Measurements from ENCODE around the gene TEX264.

TEX264 gene

GRCh38 chr3:51657234-51657633 is 13.8 kb upstream of the TEX264 start:
- no peak for TF ChIP-seq POLR2A (IDR thresholded peaks at IDR 0.05; ENCODE audit: low read depth, low read length)
- no peak for TF ChIP-seq POU2F2 (IDR thresholded peaks at IDR 0.05; ENCODE audit: low read depth, low read length)
- TF ChIP-seq POLR2AphosphoS5 (IDR thresholded peaks at IDR 0.05; ENCODE audit: low read depth, low read length) = no peak
- no peak for TF ChIP-seq SPI1 (IDR thresholded peaks at IDR 0.05; ENCODE audit: low read depth, low read length)
- no peak for TF ChIP-seq TAF1 (IDR thresholded peaks at IDR 0.05; ENCODE audit: low read depth, low read length)
- TF ChIP-seq PAX5 (IDR thresholded peaks at IDR 0.05; ENCODE audit: insufficient read depth, low read length, severe bottlenecking) = no peak
- no peak for DNase-seq (ENCODE audit: insufficient read length, low spot score)

GRCh38 chr3:51659942-51660341 is 11.1 kb upstream of the TEX264 start:
- DNase-seq (ENCODE audit: insufficient read length, low spot score) = no peak
- FAIRE-seq = no peak
- TF ChIP-seq POU2F2 (IDR thresholded peaks at IDR 0.05; ENCODE audit: low read depth, low read length) = no peak
- TF ChIP-seq POLR2AphosphoS5 (IDR thresholded peaks at IDR 0.05; ENCODE audit: low read depth, low read length) = no peak
- TF ChIP-seq TAF1 (IDR thresholded peaks at IDR 0.05; ENCODE audit: low read depth, low read length) = no peak
- TF ChIP-seq SPI1 (IDR thresholded peaks at IDR 0.05; ENCODE audit: low read depth, low read length) = no peak
- no peak for TF ChIP-seq PAX5 (IDR thresholded peaks at IDR 0.05; ENCODE audit: insufficient read depth, low read length, severe bottlenecking)
- no peak for TF ChIP-seq POLR2A (IDR thresholded peaks at IDR 0.05; ENCODE audit: low read depth, low read length)

More at GRCh38 chr3:51657234-51657633, 13.8 kb upstream of the TEX264 start:
- FAIRE-seq = no peak

DNA sequence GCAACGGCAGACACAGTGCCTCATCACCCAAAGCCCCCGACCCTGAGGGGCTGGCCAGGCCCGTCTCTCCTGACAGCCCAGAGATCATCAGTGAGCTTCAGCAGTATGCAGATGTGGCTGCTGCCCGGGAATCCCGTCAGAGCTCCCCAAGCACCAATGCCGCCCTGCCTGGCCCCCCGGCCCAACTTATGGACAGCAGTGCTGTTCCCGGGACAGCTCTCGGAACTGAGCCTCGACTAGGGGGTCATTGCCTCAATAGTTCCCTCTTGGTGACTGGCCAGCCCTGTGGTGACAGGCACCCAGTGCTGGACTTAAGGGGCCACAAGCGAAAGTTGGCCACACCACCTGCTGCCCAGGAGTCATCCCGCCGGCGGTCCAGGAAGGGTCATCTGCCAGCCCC is 8.6 kb upstream of the TEX264 start:
- TF ChIP-seq POU2F2 (IDR thresholded peaks at IDR 0.05; ENCODE audit: low read depth, low read length) = no peak
- TF ChIP-seq PAX5 (IDR thresholded peaks at IDR 0.05; ENCODE audit: insufficient read depth, low read length, severe bottlenecking) = no peak
- no peak for TF ChIP-seq POLR2AphosphoS5 (IDR thresholded peaks at IDR 0.05; ENCODE audit: low read depth, low read length)
- TF ChIP-seq TAF1 (IDR thresholded peaks at IDR 0.05; ENCODE audit: low read depth, low read length) = no peak
- TF ChIP-seq POLR2A (IDR thresholded peaks at IDR 0.05; ENCODE audit: low read depth, low read length) = no peak
- TF ChIP-seq SPI1 (IDR thresholded peaks at IDR 0.05; ENCODE audit: low read depth, low read length) = no peak
- no peak for FAIRE-seq
- no peak for DNase-seq (ENCODE audit: insufficient read length, low spot score)

DNA sequence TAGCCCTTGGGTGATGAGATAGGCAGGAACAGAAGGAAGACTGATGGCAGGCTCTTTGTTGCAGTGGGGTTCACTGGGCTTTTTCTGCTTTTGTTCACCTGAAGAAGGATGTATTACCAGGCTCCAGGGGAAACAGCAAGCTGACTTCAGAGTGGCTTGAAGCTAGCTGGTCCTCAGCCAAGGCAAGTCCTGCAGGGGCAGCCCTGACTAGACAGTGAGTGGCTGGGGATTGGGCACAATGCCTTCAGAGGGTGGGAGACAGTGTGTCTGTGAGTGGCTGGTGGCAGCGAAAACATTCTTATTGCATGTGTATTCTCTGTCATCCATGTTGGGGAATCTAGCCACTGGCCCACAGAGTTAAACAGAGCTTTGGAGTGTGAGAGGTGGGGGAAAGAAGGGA is 2.3 kb upstream of the TEX264 start:
- TF ChIP-seq SPI1 (IDR thresholded peaks at IDR 0.05; ENCODE audit: low read depth, low read length) (no peak), POLR2AphosphoS5 (IDR thresholded peaks at IDR 0.05; ENCODE audit: low read depth, low read length) (no peak), PAX5 (IDR thresholded peaks at IDR 0.05; ENCODE audit: insufficient read depth, low read length, severe bottlenecking) (no peak), POU2F2 (IDR thresholded peaks at IDR 0.05; ENCODE audit: low read depth, low read length) (no peak), POLR2A (IDR thresholded peaks at IDR 0.05; ENCODE audit: low read depth, low read length) (no peak), TAF1 (IDR thresholded peaks at IDR 0.05; ENCODE audit: low read depth, low read length) (no peak)
- DNase-seq (ENCODE audit: insufficient read length, low spot score) (no peak), FAIRE-seq (peak; percentile 16)

DNA sequence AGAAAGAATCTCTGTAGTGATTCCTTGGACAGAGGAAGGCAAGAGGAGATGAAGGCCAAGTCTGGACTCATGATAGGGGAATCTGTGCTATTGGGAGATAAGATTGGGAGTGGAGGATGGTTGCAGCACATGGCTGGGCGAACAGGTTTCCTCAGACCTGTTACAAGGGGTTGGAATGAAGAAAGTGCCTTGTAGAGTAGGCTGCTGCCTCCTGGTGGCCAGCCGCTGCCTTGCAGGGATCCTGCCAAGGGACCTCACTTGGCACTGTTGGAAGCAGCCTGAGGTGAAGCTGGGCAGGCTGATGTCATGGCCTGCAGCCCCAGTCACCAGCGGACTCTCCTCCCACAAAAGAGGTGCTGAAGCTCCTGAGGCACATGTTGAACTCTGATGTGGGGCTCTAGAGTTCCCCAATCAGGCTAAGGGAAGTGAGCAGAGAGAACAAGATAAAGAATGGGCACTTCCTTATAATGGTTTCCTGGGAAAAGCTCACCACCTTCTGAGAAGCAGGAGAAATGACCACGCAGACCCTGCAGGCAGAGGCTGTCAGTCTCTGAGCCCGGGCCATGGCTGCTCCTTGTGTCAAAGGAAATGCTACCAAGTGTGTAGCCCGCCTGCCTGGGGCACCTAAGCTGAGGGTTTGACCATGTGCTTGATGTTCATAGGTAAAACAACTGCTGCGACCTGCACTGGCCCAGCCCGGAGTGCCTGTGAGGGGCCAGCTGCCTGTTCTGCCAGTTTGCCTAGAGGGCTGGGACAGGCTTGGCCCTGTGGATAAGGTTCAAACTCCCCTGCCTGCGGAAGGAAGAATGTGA is 1.6 kb upstream of the TEX264 start:
- FAIRE-seq (peak; percentile 97), DNase-seq (ENCODE audit: insufficient read length, low spot score) (peak; percentile 60)
- TF ChIP-seq PAX5 (IDR thresholded peaks at IDR 0.05; ENCODE audit: insufficient read depth, low read length, severe bottlenecking) (no peak), TAF1 (IDR thresholded peaks at IDR 0.05; ENCODE audit: low read depth, low read length) (no peak), POLR2AphosphoS5 (IDR thresholded peaks at IDR 0.05; ENCODE audit: low read depth, low read length) (no peak), SPI1 (IDR thresholded peaks at IDR 0.05; ENCODE audit: low read depth, low read length) (peak; percentile 17; the same call in 1 of the 2 replicates), POU2F2 (IDR thresholded peaks at IDR 0.05; ENCODE audit: low read depth, low read length) (no peak), POLR2A (IDR thresholded peaks at IDR 0.05; ENCODE audit: low read depth, low read length) (no peak)

- DNase-seq (ENCODE audit: insufficient read length, low spot score) = no peak
- TF ChIP-seq TAF1 (IDR thresholded peaks at IDR 0.05; ENCODE audit: low read depth, low read length) = no peak
- TF ChIP-seq PAX5 (IDR thresholded peaks at IDR 0.05; ENCODE audit: insufficient read depth, low read length, severe bottlenecking) = no peak
- TF ChIP-seq POU2F2 (IDR thresholded peaks at IDR 0.05; ENCODE audit: low read depth, low read length) = no peak
- no peak for TF ChIP-seq SPI1 (IDR thresholded peaks at IDR 0.05; ENCODE audit: low read depth, low read length)
- TF ChIP-seq POLR2A (IDR thresholded peaks at IDR 0.05; ENCODE audit: low read depth, low read length) = no peak
- no peak for TF ChIP-seq POLR2AphosphoS5 (IDR thresholded peaks at IDR 0.05; ENCODE audit: low read depth, low read length)
- no peak for FAIRE-seq
Measured at GRCh38 chr3:51670053-51670822, 814 bp upstream of the TEX264 start.

GRCh38 chr3:51671734-51672475 is 853 bp downstream of the TEX264 start:
- peak; percentile 62 for DNase-seq (ENCODE audit: insufficient read length, low spot score)
- no peak for FAIRE-seq
- TF ChIP-seq TAF1 (IDR thresholded peaks at IDR 0.05; ENCODE audit: low read depth, low read length) = no peak
- TF ChIP-seq SPI1 (IDR thresholded peaks at IDR 0.05; ENCODE audit: low read depth, low read length) = no peak
- TF ChIP-seq POLR2AphosphoS5 (IDR thresholded peaks at IDR 0.05; ENCODE audit: low read depth, low read length) = no peak
- TF ChIP-seq POU2F2 (IDR thresholded peaks at IDR 0.05; ENCODE audit: low read depth, low read length) = no peak
- no peak for TF ChIP-seq POLR2A (IDR thresholded peaks at IDR 0.05; ENCODE audit: low read depth, low read length)
- TF ChIP-seq PAX5 (IDR thresholded peaks at IDR 0.05; ENCODE audit: insufficient read depth, low read length, severe bottlenecking) = no peak

- DNase-seq (ENCODE audit: insufficient read length, low spot score) (no peak), FAIRE-seq (no peak)
- TF ChIP-seq SPI1 (IDR thresholded peaks at IDR 0.05; ENCODE audit: low read depth, low read length) (no peak), TAF1 (IDR thresholded peaks at IDR 0.05; ENCODE audit: low read depth, low read length) (no peak), POLR2A (IDR thresholded peaks at IDR 0.05; ENCODE audit: low read depth, low read length) (no peak), POLR2AphosphoS5 (IDR thresholded peaks at IDR 0.05; ENCODE audit: low read depth, low read length) (no peak), PAX5 (IDR thresholded peaks at IDR 0.05; ENCODE audit: insufficient read depth, low read length, severe bottlenecking) (no peak), POU2F2 (IDR thresholded peaks at IDR 0.05; ENCODE audit: low read depth, low read length) (no peak)
Measured at GRCh38 chr3:51673181-51673801, 2.2 kb downstream of the TEX264 start.

Data from GM12891 (cell line).